GM11168 (cell line): ENCODE data around the gene STX1A.
"Not testable (repeated sequence)": the region's sequence is repeated elsewhere in the genome, so short reads cannot be mapped to it uniquely, and the experiment has no call there.

ENCODE experiments used
- in situ Hi-C: fragments of 300-500 bp; cut with MboI; formaldehyde crosslinking; loops from one replicate; pipeline ENCODE4 v1.12.0; 2022; ENCODE audit warnings: low sequenced_read_pairs; ENCODE audit not compliant: unreplicated experiment

Gene STX1A

DNA sequence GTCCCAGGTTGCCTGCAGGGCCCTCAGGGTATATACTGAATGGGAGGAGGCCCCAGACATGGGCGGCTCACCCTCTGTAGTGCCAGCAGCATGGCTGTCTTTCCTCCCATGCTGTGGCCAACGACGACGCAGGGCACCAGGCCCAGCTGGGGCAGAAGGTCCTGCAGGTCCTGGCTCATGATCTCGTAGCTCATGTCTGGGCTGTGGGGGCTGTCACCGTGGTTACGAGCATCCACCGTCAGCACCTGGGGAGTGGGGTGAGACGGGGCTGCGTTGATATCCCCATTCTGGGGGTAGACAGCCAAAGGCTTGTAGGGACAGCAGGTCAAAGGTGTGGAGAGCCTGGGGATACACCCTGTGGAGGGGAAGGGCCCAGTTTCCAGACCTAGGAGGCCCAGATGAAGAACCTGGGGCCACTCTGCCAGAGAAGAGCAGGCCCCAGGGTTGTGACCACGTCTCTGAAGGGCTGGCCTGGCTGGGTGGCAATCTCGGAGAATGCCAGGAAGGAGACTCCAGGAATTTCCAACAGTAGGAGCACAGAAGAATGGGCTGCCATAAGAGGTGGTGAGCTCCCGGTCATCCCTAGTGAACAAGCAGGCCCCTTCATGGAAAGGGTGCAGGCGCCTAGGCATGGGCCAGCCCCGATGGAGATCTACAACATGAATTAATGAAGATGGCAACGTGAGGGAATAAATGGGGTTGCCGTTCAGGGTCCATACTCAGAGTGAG, 18.2 kb upstream of the STX1A start:
- in situ Hi-C loops, result no loop called here

DNA sequence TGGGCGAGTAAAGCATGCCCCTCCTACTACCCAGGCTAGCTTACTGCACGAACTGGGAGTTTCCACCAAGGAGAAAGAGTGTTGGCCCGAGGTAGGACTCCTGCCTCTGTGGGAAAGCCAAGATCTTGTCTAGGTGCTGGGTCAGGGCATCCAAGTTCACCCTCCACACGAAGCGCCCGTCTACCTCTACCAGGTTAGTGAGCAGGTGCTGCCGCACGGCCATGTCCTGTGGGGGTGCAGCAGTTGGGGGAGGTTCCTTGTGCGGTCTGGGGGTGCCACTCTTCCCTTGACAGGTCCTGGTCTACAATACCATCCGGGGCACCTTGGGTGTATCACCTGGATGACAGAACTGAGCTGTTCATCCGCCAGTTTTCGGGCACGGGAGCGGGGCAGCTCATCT, 17.4 kb upstream of the STX1A start:
- in situ Hi-C loops, result no loop called here

GRCh38 chr7:73735528-73735905, 16.0 kb upstream of the STX1A start:
- in situ Hi-C loops, result no loop called here

DNA sequence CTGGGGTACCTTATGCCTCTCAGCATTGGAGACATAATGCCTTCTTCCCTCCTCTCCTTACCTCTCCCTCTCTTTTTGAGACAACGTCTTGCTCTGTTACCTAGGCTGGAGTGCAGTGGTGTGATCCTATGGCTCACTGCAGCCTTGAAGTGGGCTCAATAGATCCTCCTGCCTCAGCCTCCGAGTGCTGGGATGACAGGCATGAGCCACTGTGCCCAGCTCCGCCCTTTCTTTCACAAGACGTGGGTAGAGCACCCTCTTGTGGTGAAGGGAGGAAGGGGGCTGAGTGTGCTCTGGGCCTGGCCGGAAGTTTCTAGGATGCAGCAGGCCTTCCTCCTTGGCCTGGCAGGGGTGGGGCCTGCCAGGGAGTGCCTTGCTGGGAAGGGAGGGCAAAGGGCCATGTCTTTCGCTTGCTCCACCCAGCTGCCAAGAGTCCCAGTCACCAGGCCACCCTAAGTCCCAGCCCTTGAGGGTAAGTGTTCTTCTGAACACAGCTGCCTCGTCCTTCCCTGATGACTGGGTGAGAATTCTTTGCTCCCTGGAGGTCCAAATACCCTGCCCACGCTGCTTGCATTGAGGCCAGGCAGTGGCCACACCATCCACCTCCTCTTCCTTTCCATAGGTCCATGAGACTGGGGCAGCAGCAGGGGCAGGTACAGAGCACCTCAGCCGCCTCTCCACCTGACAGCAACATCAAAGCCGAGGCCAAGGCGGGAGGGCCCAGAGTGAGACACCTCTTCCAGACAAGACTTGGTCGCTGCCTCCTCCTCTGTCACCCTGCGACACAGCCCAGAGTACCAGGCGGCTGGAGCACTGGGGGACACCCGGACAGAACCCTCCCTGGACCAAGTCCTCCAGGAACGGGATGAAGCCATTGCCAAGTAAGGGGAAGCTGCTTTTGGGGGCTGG, 15.4 kb upstream of the STX1A start:
- in situ Hi-C loops, result no loop called here

- in situ Hi-C loops, result no loop called here
Observed at GRCh38 chr7:73732397-73732796, 12.9 kb upstream of the STX1A start.

- in situ Hi-C loops, result no loop called here
Observed at GRCh38 chr7:73730485-73730884, 11.0 kb upstream of the STX1A start.

DNA sequence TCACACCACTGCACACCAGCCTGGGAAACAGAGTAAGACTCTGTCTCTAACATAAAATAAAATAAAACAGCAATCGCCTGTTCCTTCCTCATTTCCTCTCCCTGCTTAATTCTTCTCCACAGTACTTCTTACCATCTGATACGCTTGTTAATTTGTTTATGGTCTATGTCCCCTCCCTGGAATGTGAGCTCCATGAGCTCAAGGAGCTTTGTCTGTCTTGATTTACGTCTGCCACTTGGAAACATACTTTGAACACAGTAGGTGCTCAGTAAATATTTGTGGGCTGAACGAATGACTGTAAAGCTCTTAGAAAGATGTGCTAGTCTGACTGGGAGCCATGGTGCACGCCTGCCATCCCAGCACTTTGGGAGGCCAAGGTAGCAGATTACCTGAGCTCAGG, 9.1 kb upstream of the STX1A start:
- in situ Hi-C loops, result loop anchor here (5.0 kb wide), 1 partner anchor 121 kb away; no protein-coding TSS in a partner anchor

GRCh38 chr7:73727952-73728351, 8.5 kb upstream of the STX1A start:
- in situ Hi-C loops, result loop anchor here (5.0 kb wide), 1 partner anchor 121 kb away; no protein-coding TSS in a partner anchor

DNA sequence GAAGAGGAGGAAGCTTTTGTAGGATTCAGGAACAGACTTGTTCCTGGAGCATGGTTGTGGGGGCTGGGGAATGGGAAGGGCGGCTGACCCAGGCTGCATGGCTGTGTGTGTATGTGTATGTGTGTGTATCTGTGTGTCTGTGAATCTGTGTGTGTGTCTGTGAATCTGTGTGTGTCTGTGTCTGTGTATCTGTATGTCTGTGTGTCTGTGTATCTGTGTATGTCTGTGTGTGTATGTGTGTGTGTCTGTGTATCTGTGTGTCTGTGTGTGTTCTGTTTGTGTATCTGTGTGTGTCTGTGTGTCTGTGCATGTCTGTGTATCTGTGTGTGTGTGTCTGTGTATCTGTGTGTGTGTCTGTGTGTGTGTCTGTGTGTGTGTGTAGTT, 6.6 kb upstream of the STX1A start:
- in situ Hi-C loops, result loop anchor here (5.0 kb wide), 1 partner anchor 119 kb away; no protein-coding TSS in a partner anchor

- in situ Hi-C loops, result no loop called here
Observed at GRCh38 chr7:73723813-73724212, 4.3 kb upstream of the STX1A start.

GRCh38 chr7:73722785-73723184, 3.3 kb upstream of the STX1A start:
- in situ Hi-C loops, result no loop called here

GRCh38 chr7:73722182-73722581, 2.7 kb upstream of the STX1A start:
- in situ Hi-C loops, result not testable (repeated sequence)

GRCh38 chr7:73721377-73721817, 1.9 kb upstream of the STX1A start:
- in situ Hi-C loops, result no loop called here

GRCh38 chr7:73720443-73720842, 974 bp upstream of the STX1A start:
- in situ Hi-C loops, result not testable (repeated sequence)

GRCh38 chr7:73719806-73720169, 319 bp upstream of the STX1A start:
- in situ Hi-C loops, result no loop called here

- in situ Hi-C loops, result no loop called here
Observed at GRCh38 chr7:73718438-73718881, 1.0 kb downstream of the STX1A start.

- in situ Hi-C loops, result no loop called here
Observed at GRCh38 chr7:73717991-73718405, 1.5 kb downstream of the STX1A start.

- in situ Hi-C loops, result no loop called here
Observed at GRCh38 chr7:73717025-73717807, 2.3 kb downstream of the STX1A start.

GRCh38 chr7:73716318-73716890, 3.1 kb downstream of the STX1A start:
- in situ Hi-C loops, result no loop called here

GRCh38 chr7:73715648-73716317, 3.7 kb downstream of the STX1A start:
- in situ Hi-C loops, result no loop called here
